ENCODE data around the gene SLIT3. TPM values are rescaled to one million over a fixed set of nuclear protein-coding genes. Genes with fewer than 3 reads are reported as not detected.

SLIT3 gene
- total RNA-seq, 1 experiment from 2014 or later = 0.44 TPM

- no peaks in the 10 kb centered on the region for H3K4me1 ChIP-seq (ENCODE audit: insufficient read depth, low read length)
- no peaks in the 10 kb centered on the region for H3F3A ChIP-seq (ENCODE audit: low read length, unreplicated experiment)
- ChIA-PET CTCF (no interaction called here), POLR2A (ENCODE audit: unreplicated experiment) (no interaction called here)
- H3K27ac ChIP-seq (ENCODE audit: low read length) = no peak overlapping the region
- DNase-seq (no peak), ATAC-seq (no peak)
- BruUV-seq (replicated peaks) = no TSS peak
- no peak overlapping the region for H3K4me2 ChIP-seq (ENCODE audit: low read length)
- H3K9me3 ChIP-seq (ENCODE audit: low read length) = no peaks in the 10 kb centered on the region
- peaks cover 33% of the 10 kb centered on the region for H3K27me3 ChIP-seq (ENCODE audit: low read length)
- H4K20me1 ChIP-seq (ENCODE audit: low read length) = no peaks in the 10 kb centered on the region
- no peaks in the 10 kb centered on the region for H3K79me2 ChIP-seq (ENCODE audit: low read length)
- no peaks in the 10 kb centered on the region for H3K9me2 ChIP-seq (replicated peaks; ENCODE audit: low read length)
- no peak overlapping the region for H2AFZ ChIP-seq (ENCODE audit: low read length)
- H3K36me3 ChIP-seq (ENCODE audit: low read depth, low read length) = no peaks in the 10 kb centered on the region
- no peak overlapping the region for H3K4me3 ChIP-seq (ENCODE audit: low read length)
- no peak overlapping the region for H3K9ac ChIP-seq (ENCODE audit: low read length)
- TF ChIP-seq EZH2 (IDR thresholded peaks at IDR 0.05; ENCODE audit: low read length, unreplicated experiment) (no peak), CTCF (conservative IDR thresholded peaks at IDR 0.05; ENCODE audit: low read depth, low read length) (no peak), EZH2phosphoT487 (IDR thresholded peaks at IDR 0.05; ENCODE audit: borderline replicate concordance, low read length) (no peak)
- intact Hi-C loops (cut with micrococcal nuclease) = no loop called here
These were observed 39.9 kb downstream of the SLIT3 start for GRCh38 chr5:169260896-169261569.

- CTCF ChIA-PET = no interaction called here
- BruUV-seq (replicated peaks) = no TSS peak
- intact Hi-C loops (cut with micrococcal nuclease) = no loop called here
These were observed 42.5 kb downstream of the SLIT3 start for GRCh38 chr5:169258372-169259000.

More at GRCh38 chr5:169258372-169259000, 42.5 kb downstream of the SLIT3 start:
- Histone ChIP-seq H3K9ac (ENCODE audit: low read length) (no peak overlapping the region), H2AFZ (ENCODE audit: low read length) (no peak overlapping the region), H3K9me3 (ENCODE audit: low read length) (no peaks in the 10 kb centered on the region), H3K27me3 (ENCODE audit: low read length) (peaks cover 28% of the 10 kb centered on the region), H3K4me3 (ENCODE audit: low read length) (no peak overlapping the region), H3K27ac (ENCODE audit: low read length) (no peak overlapping the region), H4K20me1 (ENCODE audit: low read length) (no peaks in the 10 kb centered on the region), H3K4me1 (ENCODE audit: insufficient read depth, low read length) (no peaks in the 10 kb centered on the region), H3F3A (ENCODE audit: low read length, unreplicated experiment) (no peaks in the 10 kb centered on the region), H3K79me2 (ENCODE audit: low read length) (no peaks in the 10 kb centered on the region), H3K4me2 (ENCODE audit: low read length) (no peak overlapping the region), H3K36me3 (ENCODE audit: low read depth, low read length) (no peaks in the 10 kb centered on the region), H3K9me2 (replicated peaks; ENCODE audit: low read length) (no peaks in the 10 kb centered on the region)
- ATAC-seq (no peak), DNase-seq (no peak)
- POLR2A ChIA-PET (ENCODE audit: unreplicated experiment) = no interaction called here
- TF ChIP-seq EZH2 (IDR thresholded peaks at IDR 0.05; ENCODE audit: low read length, unreplicated experiment) (no peak), EZH2phosphoT487 (IDR thresholded peaks at IDR 0.05; ENCODE audit: borderline replicate concordance, low read length) (no peak), CTCF (conservative IDR thresholded peaks at IDR 0.05; ENCODE audit: low read depth, low read length) (no peak)

All from PC-3 (cell line).